ENCODE data around the gene MRTO4. TPM values are rescaled to one million over a fixed set of nuclear protein-coding genes. Genes with fewer than 3 reads are reported as not detected.
A peak's percentile ranks its signal among the peaks of the same experiment; 100 is the strongest.

Gene MRTO4
- total and polyA plus RNA-seq, 9 of the 15 experiments (the other 6 are each of a cell fraction or from before 2014, with no cell fraction given), result 62.0 to 173 (median 146) TPM

GRCh38 chr1:19204446-19205266, 46.9 kb upstream of the MRTO4 start (continued):
- TF ChIP-seq ELF4 (CRISPR knock-in tag; IDR thresholded peaks at IDR 0.05) (no peak), NCOA1 (IDR thresholded peaks at IDR 0.05; ENCODE audit: low read depth) (no peak), ZNF780A (CRISPR knock-in tag; IDR thresholded peaks at IDR 0.05) (no peak), POLR3A (IDR thresholded peaks at IDR 0.05; ENCODE audit: borderline replicate concordance, extremely low read depth, insufficient read depth, insufficient read length) (no peak), PRMT5 (CRISPR knock-in tag; IDR thresholded peaks at IDR 0.05) (no peak), NR2C1 (IDR thresholded peaks at IDR 0.05) (no peak), NR2C1 (tag; IDR thresholded peaks at IDR 0.05) (no peak), GTF2F1 (IDR thresholded peaks at IDR 0.05; ENCODE audit: low read depth, low read length) (no peak), U2AF2 (optimal IDR thresholded peaks at IDR 0.05; ENCODE audit: low read depth, low read length) (no peak), CCNT2 (IDR thresholded peaks at IDR 0.05; ENCODE audit: borderline replicate concordance, extremely low read depth, insufficient read length, low read depth, low read length) (no peak), EHMT2 (IDR thresholded peaks at IDR 0.05) (0 out of 2 replicates have a peak, but pooled peaks have one; percentile 38), ZNF212 (CRISPR knock-in tag; IDR thresholded peaks at IDR 0.05) (no peak), KAT2B (IDR thresholded peaks at IDR 0.05; ENCODE audit: low read depth, low read length) (no peak), GTF2E2 (tag; IDR thresholded peaks at IDR 0.05) (no peak), ZBTB17 (CRISPR knock-in tag; IDR thresholded peaks at IDR 0.05) (no peak), MYBL2 (IDR thresholded peaks at IDR 0.05; ENCODE audit: low read depth) (no peak), MYBL2 (CRISPR knock-in tag; IDR thresholded peaks at IDR 0.05; ENCODE audit: borderline replicate concordance) (no peak), FOXA3 (CRISPR knock-in tag; conservative IDR thresholded peaks at IDR 0.05 in 1 of 2, IDR thresholded peaks at IDR 0.05 in 1 of 2) (no peak), ZNF316 (IDR thresholded peaks at IDR 0.05) (peak; percentile 85), SMARCA5 (IDR thresholded peaks at IDR 0.05) (no peak), NCOR1 (IDR thresholded peaks at IDR 0.05) (no peak), NCOA6 (IDR thresholded peaks at IDR 0.05) (no peak), ZNF79 (CRISPR knock-in tag; IDR thresholded peaks at IDR 0.05; ENCODE audit: low read depth) (no peak), CSDE1 (IDR thresholded peaks at IDR 0.05) (0 out of 4 replicates have a peak, but pooled peaks of 1 of the 2 experiments have one; percentile 27), GATAD2A (IDR thresholded peaks at IDR 0.05) (no peak), GABPB2 (CRISPR knock-in tag; conservative IDR thresholded peaks at IDR 0.05) (no peak)
- TF ChIP-seq, protein P1, sequence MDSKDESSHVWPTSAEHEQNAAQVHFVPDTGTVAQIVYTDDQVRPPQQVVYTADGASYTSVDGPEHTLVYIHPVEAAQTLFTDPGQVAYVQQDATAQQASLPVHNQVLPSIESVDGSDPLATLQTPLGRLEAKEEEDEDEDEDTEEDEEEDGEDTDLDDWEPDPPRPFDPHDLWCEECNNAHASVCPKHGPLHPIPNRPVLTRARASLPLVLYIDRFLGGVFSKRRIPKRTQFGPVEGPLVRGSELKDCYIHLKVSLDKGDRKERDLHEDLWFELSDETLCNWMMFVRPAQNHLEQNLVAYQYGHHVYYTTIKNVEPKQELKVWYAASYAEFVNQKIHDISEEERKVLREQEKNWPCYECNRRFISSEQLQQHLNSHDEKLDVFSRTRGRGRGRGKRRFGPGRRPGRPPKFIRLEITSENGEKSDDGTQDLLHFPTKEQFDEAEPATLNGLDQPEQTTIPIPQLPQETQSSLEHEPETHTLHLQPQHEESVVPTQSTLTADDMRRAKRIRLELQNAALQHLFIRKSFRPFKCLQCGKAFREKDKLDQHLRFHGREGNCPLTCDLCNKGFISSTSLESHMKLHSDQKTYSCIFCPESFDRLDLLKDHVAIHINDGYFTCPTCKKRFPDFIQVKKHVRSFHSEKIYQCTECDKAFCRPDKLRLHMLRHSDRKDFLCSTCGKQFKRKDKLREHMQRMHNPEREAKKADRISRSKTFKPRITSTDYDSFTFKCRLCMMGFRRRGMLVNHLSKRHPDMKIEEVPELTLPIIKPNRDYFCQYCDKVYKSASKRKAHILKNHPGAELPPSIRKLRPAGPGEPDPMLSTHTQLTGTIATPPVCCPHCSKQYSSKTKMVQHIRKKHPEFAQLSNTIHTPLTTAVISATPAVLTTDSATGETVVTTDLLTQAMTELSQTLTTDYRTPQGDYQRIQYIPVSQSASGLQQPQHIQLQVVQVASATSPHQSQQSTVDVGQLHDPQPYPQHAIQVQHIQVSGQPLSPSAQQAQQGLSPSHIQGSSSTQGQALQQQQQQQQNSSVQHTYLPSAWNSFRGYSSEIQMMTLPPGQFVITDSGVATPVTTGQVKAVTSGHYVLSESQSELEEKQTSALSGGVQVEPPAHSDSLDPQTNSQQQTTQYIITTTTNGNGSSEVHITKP (IDR thresholded peaks at IDR 0.05; ENCODE audit: partially characterized antibody), result no peak
- TF ChIP-seq, protein P2, sequence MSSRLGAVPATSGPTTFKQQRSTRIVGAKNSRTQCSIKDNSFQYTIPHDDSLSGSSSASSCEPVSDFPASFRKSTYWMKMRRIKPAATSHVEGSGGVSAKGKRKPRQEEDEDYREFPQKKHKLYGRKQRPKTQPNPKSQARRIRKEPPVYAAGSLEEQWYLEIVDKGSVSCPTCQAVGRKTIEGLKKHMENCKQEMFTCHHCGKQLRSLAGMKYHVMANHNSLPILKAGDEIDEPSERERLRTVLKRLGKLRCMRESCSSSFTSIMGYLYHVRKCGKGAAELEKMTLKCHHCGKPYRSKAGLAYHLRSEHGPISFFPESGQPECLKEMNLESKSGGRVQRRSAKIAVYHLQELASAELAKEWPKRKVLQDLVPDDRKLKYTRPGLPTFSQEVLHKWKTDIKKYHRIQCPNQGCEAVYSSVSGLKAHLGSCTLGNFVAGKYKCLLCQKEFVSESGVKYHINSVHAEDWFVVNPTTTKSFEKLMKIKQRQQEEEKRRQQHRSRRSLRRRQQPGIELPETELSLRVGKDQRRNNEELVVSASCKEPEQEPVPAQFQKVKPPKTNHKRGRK (tag; IDR thresholded peaks at IDR 0.05), result no peak

All from K562 (cell line).